HepG2 (cell line): ENCODE results near the gene ARHGEF40. TPM values are rescaled to one million over a fixed set of nuclear protein-coding genes. Genes with fewer than 3 reads are reported as not detected.

Experiments
- ATAC-seq: fragments of 200-7000 bp; cut with Tn5 transposase; 3 replicates; pipeline ENCODE4 v1.9.1; 2020; ENCODE audit warnings: mild to moderate bottlenecking, moderate library complexity
- BruUV-seq: library from RNA; stranded (reverse); fragments of 400-500 nt; replicated peaks from 2 replicates; lab custom pipeline; 2021; lab: Mats Ljungman, UMichigan
- CTCF ChIA-PET: fragments of 300-600 bp; formaldehyde crosslinking; extraction: SDS; loops from one replicate; lab custom pipeline; 2021; ENCODE audit warnings: low total read pairs, inconsistent platforms, low intra/inter-chr PET ratio; lab: Yijun Ruan, JAX
- POLR2A ChIA-PET: fragments of 350-600 bp; sonication (Branson Sonifier 250); formaldehyde crosslinking; loops from one replicate; lab custom pipeline; 2020; ENCODE audit warnings: antibody characterized with exemption, inconsistent platforms; lab: Yijun Ruan, JAX
- DNase-seq: peaks from one replicate; pipeline ENCODE4 v3.0.0-alpha.2; 2015; ENCODE audit warnings: low spot score
- FAIRE-seq: peaks from 3 replicates; lab custom pipeline; 2011; peaks lifted over from hg19 to GRCh38; lab: Jason Lieb, UNC
- H2AFZ ChIP-seq: one replicate; pipeline ENCODE4 v1.6.1; 2011; ENCODE audit warnings: low read length, inconsistent platforms
- H3K27ac ChIP-seq: fragments of 300-600 bp; 3 replicates; pipeline ENCODE4 v1.8.0; 2011; ENCODE audit warnings: mixed run types, mild to moderate bottlenecking, mixed read lengths, low read length, inconsistent platforms; ENCODE audit not compliant: insufficient read depth; ENCODE audit errors: extremely low read length
- H3K27me3 ChIP-seq, 2 experiments: fragments of 200-600 bp in 1 of 2; 2 replicates in 1 of 2; 3 replicates in 1 of 2; pipeline versions ENCODE4 v1.6.0 to v1.8.0; 2011; ENCODE audit warnings: low read length in 2 of 2, mild to moderate bottlenecking in 2 of 2, moderate library complexity in 2 of 2, inconsistent platforms in 1 of 2; ENCODE audit not compliant: insufficient read depth in 2 of 2, control insufficient read depth in 1 of 2
- H3K36me3 ChIP-seq, 2 experiments: fragments of 200-600 bp in 1 of 2; replicated peaks in 1 of 2; 2 replicates in 1 of 2; 3 replicates in 1 of 2; pipeline versions ENCODE4 v1.5.1 to v1.8.0; 2011; ENCODE audit warnings: low read length in 2 of 2, inconsistent platforms in 1 of 2; ENCODE audit not compliant: insufficient read depth in 2 of 2, control insufficient read depth in 1 of 2
- H3K4me1 ChIP-seq: 2 replicates; pipeline ENCODE4 v1.5.1; 2012; ENCODE audit warnings: low read length, inconsistent platforms; ENCODE audit not compliant: insufficient read depth
- H3K4me2 ChIP-seq: 2 replicates; pipeline ENCODE4 v1.6.0; 2011; ENCODE audit warnings: low read depth, low read length, inconsistent platforms
- H3K4me3 ChIP-seq, 3 experiments: fragments of 200-600 bp in 1 of 3; sonication (generic), shearing (Covaris generic) in 1 of 3; replicated peaks in 1 of 3; 2 replicates each; pipeline ENCODE4 v1.5.1; 2011 to 2016; ENCODE audit warnings: low read length in 3 of 3, inconsistent platforms in 2 of 3, low read depth in 2 of 3, mild to moderate bottlenecking in 2 of 3, control low read depth in 1 of 3, mixed read lengths in 1 of 3; ENCODE audit not compliant: insufficient read depth in 1 of 3
- H3K79me2 ChIP-seq: one replicate; pipeline ENCODE4 v1.6.1; 2011; ENCODE audit warnings: low read length, inconsistent platforms; ENCODE audit not compliant: insufficient read depth
- H3K9ac ChIP-seq: 2 replicates; pipeline ENCODE4 v1.6.0; 2011; ENCODE audit warnings: mild to moderate bottlenecking, low read depth, low read length, inconsistent platforms; ENCODE audit not compliant: insufficient read depth
- H3K9me3 ChIP-seq: 2 replicates; pipeline ENCODE4 v1.5.1; 2012; ENCODE audit warnings: mild to moderate bottlenecking, low read length
- H4K20me1 ChIP-seq: 2 replicates; pipeline ENCODE4 v1.6.0; 2011; ENCODE audit warnings: inconsistent platforms, mild to moderate bottlenecking, low read length, moderate library complexity; ENCODE audit not compliant: insufficient read depth
- MXD3 ChIP-seq: IDR thresholded peaks from 2 replicates; pipeline ENCODE4 v1.6.1; 2016; ENCODE audit warnings: mild to moderate bottlenecking, missing biosample characterization, missing genetic modification reagents
- PBX2 ChIP-seq: IDR thresholded peaks from 2 replicates; pipeline ENCODE4 v1.6.1; 2016; ENCODE audit warnings: control low read depth
- ZEB1 ChIP-seq: IDR thresholded peaks from 2 replicates; pipeline ENCODE4 v1.6.1; 2012; ENCODE audit warnings: mild to moderate bottlenecking, low read depth, inconsistent platforms; ENCODE audit not compliant: insufficient replicate concordance
- ZKSCAN1 ChIP-seq: fragments of 150-350 bp; IDR thresholded peaks from 2 replicates; pipeline ENCODE4 v1.6.1; 2014; ENCODE audit warnings: low read length
- ZNF33A ChIP-seq: sonication (generic); formaldehyde crosslinking; IDR thresholded peaks from 2 replicates; pipeline ENCODE4 v1.5.1; 2020; ENCODE audit warnings: missing genetic modification reagents, mild to moderate bottlenecking, moderate library complexity, borderline replicate concordance
- ZNF740 ChIP-seq: sonication (generic); formaldehyde crosslinking; IDR thresholded peaks from 2 replicates; pipeline ENCODE4 v1.4.0; 2020; ENCODE audit warnings: missing genetic modification reagents
- ZNF891 ChIP-seq: sonication (generic); formaldehyde crosslinking; IDR thresholded peaks from 2 replicates; pipeline ENCODE4 v1.5.0; 2020; ENCODE audit warnings: mild to moderate bottlenecking, missing genetic modification reagents
- ZSCAN25 ChIP-seq: sonication (generic); formaldehyde crosslinking; IDR thresholded peaks from 2 replicates; pipeline ENCODE4 v1.8.0; 2022; ENCODE audit warnings: mild to moderate bottlenecking, missing genetic modification reagents
- WGBS: methylation state at CpG from one replicate; pipeline ENCODE4 v1.1.6; 2017; ENCODE audit warnings: low lambda C conversion rate; 5-methylcytosine and 5-hydroxymethylcytosine counted together
- in situ Hi-C: cut with HindIII; loops from 2 replicates; pipeline ENCODE4 v1.10.0; 2017; ENCODE audit warnings: low pct_unique_long_range_greater_than_20kb; ENCODE audit not compliant: extremely low pct_ligation_motif_present
- intact Hi-C: fragments of 100-400 bp; cut with micrococcal nuclease; formaldehyde crosslinking; loops from one replicate; pipeline ENCODE4 v1.10.0; 2022; ENCODE audit not compliant: unreplicated experiment
- polyA plus RNA-seq, 8 experiments: library from polyadenylated mRNA; depleted of rRNA in 3 of 8; stranded (reverse) in 7 of 8; unstranded in 1 of 8; fragments of >200 nt; fragmentation: Illumina TruSeq in 4 of 8; extraction: Trizol in 4 of 8; gene quantifications; 2 replicates each; pipeline versions ENCODE4 v1.2.1 to v1.2.3, GENCODE V29; 2011 to 2016; ENCODE audit warnings: low read depth in 4 of 8, missing spikeins in 1 of 8, mixed read lengths in 1 of 8; ENCODE audit not compliant: insufficient read depth in 1 of 8
- total RNA-seq, 5 experiments: library from RNA; depleted of rRNA; stranded (reverse); fragments of >200 nt; fragmentation: Illumina TruSeq; extraction: Trizol; gene quantifications; 2 replicates each; pipeline ENCODE4 v1.2.3, GENCODE V29; 2016; ENCODE audit warnings: low read depth in 1 of 5

The ARHGEF40 gene
- total and polyA plus RNA-seq, 2 of the 13 experiments (the other 11 are each of a cell fraction or from before 2014, with no cell fraction given) = 28.1 to 78.1 TPM

- H2AFZ ChIP-seq = no peak overlapping the region
- WGBS = 83% methylated on average over 6 of the region's 7 CpGs
- H4K20me1 ChIP-seq = no peaks in the 10 kb centered on the region
- BruUV-seq = no TSS peak
- H3K27me3 ChIP-seq = no peaks in the 10 kb centered on the region; a peak in 1 of 5 replicates
- no peak overlapping the region for H3K4me2 ChIP-seq
- POLR2A ChIA-PET = interaction anchor here (1.4 kb wide), 1 partner anchor 8 kb away, joined by 3 read pairs; no protein-coding TSS in a partner anchor
- FAIRE-seq (no peak), DNase-seq (no peak), ATAC-seq (no peak)
- no peak overlapping the region for H3K4me3 ChIP-seq
- intact Hi-C loops (no loop called here), in situ Hi-C loops (no loop called here)
- CTCF ChIA-PET = interaction anchor here (4.8 kb wide), 1 partner anchor 22 kb away, joined by 109 read pairs; no protein-coding TSS in a partner anchor
- H3K9me3 ChIP-seq = no peaks in the 10 kb centered on the region
- H3K79me2 ChIP-seq = no peaks in the 10 kb centered on the region
- H3K27ac ChIP-seq = no peak overlapping the region
- H3K4me1 ChIP-seq = peaks cover 49% of the 10 kb centered on the region
- TF ChIP-seq ZKSCAN1 = no peak
- TF ChIP-seq ZEB1 = no peak
- TF ChIP-seq PBX2 (CRISPR knock-in tag) = no peak
- TF ChIP-seq ZNF891 = no peak
- no peak for TF ChIP-seq ZNF740 (CRISPR knock-in tag)
- no peak for TF ChIP-seq ZNF33A (CRISPR knock-in tag)
- no peak for TF ChIP-seq MXD3 (CRISPR knock-in tag)
- TF ChIP-seq ZSCAN25 (CRISPR knock-in tag) = no peak
- H3K9ac ChIP-seq = no peak overlapping the region
- no peaks in the 10 kb centered on the region for H3K36me3 ChIP-seq
These were observed 33.4 kb upstream of the ARHGEF40 start for GRCh38 chr14:21036751-21037150.
